Kidney epithelial cell (primary cell): ENCODE results near the gene RPS6KL1. TPM values are rescaled to one million over a fixed set of nuclear protein-coding genes. Genes with fewer than 3 reads are reported as not detected.
A peak's percentile ranks its signal among the peaks of the same experiment; 100 is the strongest.

Experiments used
- DNase-seq: peaks from one replicate; pipeline ENCODE4 v3.0.0-alpha.2; 2010; ENCODE audit warnings: low read depth
- H3K27me3 ChIP-seq: 2 replicates; pipeline ENCODE4 v1.6.0; 2011; ENCODE audit warnings: low read length; ENCODE audit not compliant: control insufficient read depth, insufficient read depth
- H3K36me3 ChIP-seq: 2 replicates; pipeline ENCODE4 v1.5.1; 2011; ENCODE audit warnings: low read length; ENCODE audit not compliant: control insufficient read depth, insufficient read depth
- H3K4me3 ChIP-seq: 2 replicates; pipeline ENCODE4 v1.5.1; 2011; ENCODE audit warnings: low read depth, mild to moderate bottlenecking, control low read depth, low read length
- total RNA-seq: library from RNA; depleted of rRNA; stranded (reverse); fragments of >200 nt; gene quantifications from 2 replicates; pipeline ENCODE4 v1.2.3, GENCODE V29; 2015
- TF ChIP-seq, protein P1 (sequence below): IDR thresholded peaks from 2 replicates; pipeline ENCODE4 v1.5.1; 2011; ENCODE audit warnings: mild to moderate bottlenecking, moderate library complexity, low read length, control low read depth, inconsistent platforms; ENCODE audit not compliant: insufficient read depth, poor library complexity, severe bottlenecking

RPS6KL1 gene
- total RNA-seq, 1 donor from 2014 or later, result 20.0 TPM

DNA sequence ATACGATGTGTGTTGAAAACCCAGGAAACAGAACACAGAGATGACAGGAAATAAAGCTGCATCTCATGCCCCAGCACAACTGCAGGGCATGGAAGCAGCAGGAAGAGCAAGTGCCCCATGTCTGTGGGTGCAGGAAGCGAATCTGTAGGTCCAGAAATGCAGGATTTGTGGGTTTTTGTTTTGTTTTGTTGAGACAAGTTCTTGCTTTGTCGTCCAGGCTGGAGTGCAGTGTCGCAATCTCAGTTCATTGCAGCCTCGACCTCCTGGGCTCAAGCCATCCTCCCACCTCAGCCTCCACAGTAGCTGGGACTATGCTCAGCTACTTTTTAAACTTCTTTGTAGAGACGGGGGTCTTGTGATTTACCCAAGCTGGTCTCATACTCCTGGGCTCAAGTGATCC lies 6.2 kb upstream of the RPS6KL1 start:
- Histone ChIP-seq H3K27me3 (peaks cover 2% of the 10 kb centered on the region), H3K4me3 (no peak overlapping the region), H3K36me3 (no peaks in the 10 kb centered on the region)
- TF ChIP-seq, protein P1, sequence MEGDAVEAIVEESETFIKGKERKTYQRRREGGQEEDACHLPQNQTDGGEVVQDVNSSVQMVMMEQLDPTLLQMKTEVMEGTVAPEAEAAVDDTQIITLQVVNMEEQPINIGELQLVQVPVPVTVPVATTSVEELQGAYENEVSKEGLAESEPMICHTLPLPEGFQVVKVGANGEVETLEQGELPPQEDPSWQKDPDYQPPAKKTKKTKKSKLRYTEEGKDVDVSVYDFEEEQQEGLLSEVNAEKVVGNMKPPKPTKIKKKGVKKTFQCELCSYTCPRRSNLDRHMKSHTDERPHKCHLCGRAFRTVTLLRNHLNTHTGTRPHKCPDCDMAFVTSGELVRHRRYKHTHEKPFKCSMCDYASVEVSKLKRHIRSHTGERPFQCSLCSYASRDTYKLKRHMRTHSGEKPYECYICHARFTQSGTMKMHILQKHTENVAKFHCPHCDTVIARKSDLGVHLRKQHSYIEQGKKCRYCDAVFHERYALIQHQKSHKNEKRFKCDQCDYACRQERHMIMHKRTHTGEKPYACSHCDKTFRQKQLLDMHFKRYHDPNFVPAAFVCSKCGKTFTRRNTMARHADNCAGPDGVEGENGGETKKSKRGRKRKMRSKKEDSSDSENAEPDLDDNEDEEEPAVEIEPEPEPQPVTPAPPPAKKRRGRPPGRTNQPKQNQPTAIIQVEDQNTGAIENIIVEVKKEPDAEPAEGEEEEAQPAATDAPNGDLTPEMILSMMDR, result no peak
- DNase-seq, result no peak

DNA sequence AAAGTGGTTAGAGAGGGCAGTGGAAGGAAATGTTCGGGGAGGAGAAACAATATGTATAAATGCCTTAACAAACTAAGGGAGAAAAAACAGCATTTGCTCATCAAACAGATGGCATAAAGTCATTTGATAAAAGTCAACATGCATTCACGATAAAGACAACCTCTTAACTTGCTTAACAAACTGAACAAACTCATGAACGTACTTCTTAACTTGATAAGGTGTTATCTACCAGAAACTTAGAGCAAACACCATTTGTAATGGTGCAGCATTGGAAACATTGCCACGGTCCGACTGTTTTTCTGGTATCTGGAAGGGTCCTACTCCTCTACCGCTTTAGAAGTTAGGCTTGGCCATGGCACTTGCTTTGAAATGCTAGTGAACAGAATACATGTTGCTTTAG lies 4.2 kb upstream of the RPS6KL1 start:
- Histone ChIP-seq H3K4me3 (no peak overlapping the region), H3K27me3 (peaks cover 2% of the 10 kb centered on the region), H3K36me3 (no peaks in the 10 kb centered on the region)
- TF ChIP-seq, protein P1, result no peak
- DNase-seq, result no peak

DNA sequence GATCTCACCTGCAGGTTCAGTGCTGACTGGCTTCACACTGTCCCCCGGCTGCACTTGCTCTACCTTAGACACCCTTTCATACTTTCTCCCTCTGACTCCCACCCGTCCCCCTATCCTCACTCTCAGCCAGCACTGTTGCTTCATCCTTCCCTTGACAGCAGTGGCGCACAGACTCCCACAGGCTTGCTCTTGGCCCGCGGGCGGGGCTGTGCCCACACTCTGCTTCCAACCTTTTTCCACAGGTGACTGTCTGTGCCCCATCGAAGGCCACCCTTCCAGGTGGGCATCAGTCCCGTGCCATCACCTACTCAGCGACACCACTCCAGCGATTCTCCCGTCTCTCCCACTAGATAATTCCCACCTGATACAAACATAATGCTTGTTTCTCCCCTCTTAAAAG lies 1.0 kb upstream of the RPS6KL1 start:
- H3K36me3 ChIP-seq, result no peaks in the 10 kb centered on the region
- TF ChIP-seq, protein P1, result no peak
- no peak for DNase-seq
- peaks cover 2% of the 10 kb centered on the region for H3K27me3 ChIP-seq
- no peak overlapping the region for H3K4me3 ChIP-seq

DNA sequence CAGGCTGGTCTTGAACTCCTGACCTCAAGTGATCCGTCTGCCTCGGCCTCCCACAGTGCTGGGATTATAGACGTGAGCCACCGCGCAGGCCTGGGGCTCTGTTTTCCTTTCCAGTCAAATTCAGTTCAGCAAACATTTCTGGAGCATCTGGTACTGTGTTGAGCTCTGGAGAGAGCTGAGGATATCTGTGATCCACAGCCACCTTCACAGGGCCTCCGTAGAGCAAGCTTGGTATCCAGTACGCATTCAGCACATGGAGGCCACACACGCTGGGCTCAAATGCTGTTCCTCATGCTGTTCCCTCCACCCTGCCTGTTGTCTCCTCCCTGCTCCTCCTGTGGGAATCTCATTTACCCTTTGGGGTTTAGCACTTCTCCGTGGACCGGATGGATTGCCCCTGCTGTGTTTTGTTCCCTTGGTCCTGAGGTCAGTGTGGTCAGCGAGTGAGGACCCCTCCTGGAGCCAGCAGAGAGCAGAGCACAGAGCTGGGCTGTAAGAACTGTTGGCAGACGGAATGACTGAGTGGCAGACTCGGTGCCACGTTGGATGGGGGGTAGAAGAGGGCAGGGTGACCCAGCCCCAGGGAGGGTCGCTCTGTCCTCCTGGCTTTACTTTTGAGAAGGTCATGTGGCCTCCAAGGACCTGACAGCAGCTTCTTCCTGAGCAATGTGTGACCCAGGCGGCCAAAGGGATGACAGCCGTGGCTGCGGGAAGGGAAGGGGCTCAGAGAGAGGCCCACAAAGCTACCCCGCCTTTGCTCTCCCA lies 891 bp downstream of the RPS6KL1 start:
- TF ChIP-seq, protein P1, result no peak
- peak overlapping the region; percentile 85 for H3K4me3 ChIP-seq
- DNase-seq, result no peak
- H3K36me3 ChIP-seq, result no peaks in the 10 kb centered on the region
- H3K27me3 ChIP-seq, result peaks cover 2% of the 10 kb centered on the region

DNA sequence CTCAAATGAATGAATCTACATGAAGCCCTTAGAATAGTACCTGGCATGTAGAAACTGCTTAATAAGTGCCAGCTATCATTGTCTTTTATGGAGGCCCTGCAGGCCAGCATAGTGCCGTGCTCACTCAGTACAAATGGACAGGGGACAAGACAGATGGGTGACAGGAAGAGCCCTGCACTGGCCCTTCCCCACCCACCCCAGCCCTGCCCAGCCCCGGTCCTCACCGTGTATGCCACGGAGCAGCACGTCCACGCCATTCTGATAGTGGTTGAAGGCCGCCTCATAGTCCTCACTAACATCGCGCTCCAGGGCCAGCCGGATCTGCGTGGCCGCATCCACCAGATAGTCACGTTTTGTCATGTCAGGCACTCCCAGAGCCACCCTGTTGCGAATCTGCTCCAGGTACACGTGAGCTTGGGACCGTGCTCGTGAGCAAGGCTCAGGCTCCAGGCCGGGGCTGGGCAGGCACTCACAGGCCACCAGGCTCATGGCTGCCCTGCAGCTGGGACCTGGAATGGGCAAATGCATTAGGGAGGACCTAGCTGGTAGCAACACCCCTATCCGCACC lies 1.9 kb downstream of the RPS6KL1 start:
- Histone ChIP-seq H3K36me3 (no peaks in the 10 kb centered on the region), H3K27me3 (peaks cover 2% of the 10 kb centered on the region), H3K4me3 (no peak overlapping the region)
- TF ChIP-seq, protein P1, result no peak
- DNase-seq, result no peak

DNA sequence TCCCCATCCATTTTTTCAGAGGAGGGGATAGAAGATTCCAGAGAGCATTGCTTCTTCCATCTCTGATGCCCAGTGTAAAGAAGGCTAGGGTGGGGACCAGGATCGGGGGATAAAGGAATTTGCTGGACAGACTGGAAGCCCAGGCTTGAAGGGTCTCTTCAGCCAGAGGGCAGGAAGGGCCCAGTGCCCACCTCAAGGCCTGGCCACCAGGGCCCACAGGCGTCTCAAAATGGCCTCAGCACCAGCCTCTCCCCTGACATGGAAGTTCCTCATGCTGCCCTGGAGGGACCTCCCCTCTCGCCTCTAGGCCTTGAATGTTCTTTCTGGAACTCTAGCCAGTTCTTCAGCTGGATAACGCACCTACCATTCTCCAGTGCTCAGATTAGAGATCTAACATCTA lies 2.8 kb downstream of the RPS6KL1 start:
- no peaks in the 10 kb centered on the region for H3K36me3 ChIP-seq
- no peak for DNase-seq
- no peak overlapping the region for H3K4me3 ChIP-seq
- no peaks in the 10 kb centered on the region for H3K27me3 ChIP-seq
- TF ChIP-seq, protein P1, result no peak
